NT2/D1 (cell line): Measurements from ENCODE around the gene CCDC107.

Experiments
- SUZ12 ChIP-seq: IDR thresholded peaks from 2 replicates; pipeline ENCODE4 v1.6.1; 2011; ENCODE audit not compliant: insufficient read length, insufficient read depth; ENCODE audit errors: extremely low read depth
- YY1 ChIP-seq: IDR thresholded peaks from 2 replicates; pipeline ENCODE4 v1.6.1; 2011; ENCODE audit not compliant: insufficient read length, insufficient read depth
- ZNF274 ChIP-seq: IDR thresholded peaks from 2 replicates; pipeline ENCODE4 v1.6.1; 2011; ENCODE audit warnings: mild to moderate bottlenecking, low read depth, low read length

- TF ChIP-seq SUZ12: no peak
- no peak for TF ChIP-seq YY1
- no peak for TF ChIP-seq ZNF274
Observed at GRCh38 chr9:35680331-35681105, 22.4 kb downstream of the CCDC107 start.
